Parathyroid adenoma (tissue), 2 donors: Measurements from ENCODE around the gene CCBE1.
"Not testable (repeated sequence)": the region's sequence is repeated elsewhere in the genome, so short reads cannot be mapped to it uniquely, and the experiment has no call there.

ENCODE experiments used
- H2AFZ ChIP-seq: fragments of 300-600 bp; sonication (generic); one replicate; pipeline ENCODE4 v1.7.0; 2017; ENCODE audit warnings: antibody characterized with exemption, mild to moderate bottlenecking
- H3K27ac ChIP-seq: fragments of 300-600 bp; sonication (generic); one replicate; pipeline ENCODE4 v1.7.0; 2017
- H3K27me3 ChIP-seq: fragments of 300-600 bp; sonication (generic); one replicate; pipeline ENCODE4 v1.7.0; 2017; ENCODE audit warnings: low read length; ENCODE audit not compliant: control insufficient read depth, insufficient read depth
- H3K36me3 ChIP-seq: fragments of 300-600 bp; sonication (generic); one replicate; pipeline ENCODE4 v1.7.0; 2017; ENCODE audit warnings: low read length; ENCODE audit not compliant: control insufficient read depth, insufficient read depth
- H3K4me1 ChIP-seq: fragments of 300-600 bp; sonication (generic); one replicate; pipeline ENCODE4 v1.7.0; 2017; ENCODE audit warnings: control low read depth
- H3K4me2 ChIP-seq: fragments of 300-600 bp; sonication (generic); one replicate; pipeline ENCODE4 v1.7.0; 2017; ENCODE audit warnings: low read length
- H3K4me3 ChIP-seq: fragments of 300-600 bp; sonication (generic); one replicate; pipeline ENCODE4 v1.7.0; 2017; ENCODE audit warnings: low read depth, low read length
- H3K79me2 ChIP-seq: fragments of 300-600 bp; sonication (generic); one replicate; pipeline ENCODE4 v1.7.0; 2017; ENCODE audit warnings: control low read depth
- H3K9ac ChIP-seq: fragments of 300-600 bp; sonication (generic); one replicate; pipeline ENCODE4 v1.7.0; 2017; ENCODE audit warnings: mild to moderate bottlenecking
- H3K9me3 ChIP-seq: fragments of 300-600 bp; sonication (generic); one replicate; pipeline ENCODE4 v1.7.0; 2017; ENCODE audit warnings: low read length; ENCODE audit not compliant: control insufficient read depth
- TF ChIP-seq, protein P1 (sequence below): fragments of 300-600 bp; sonication (generic); IDR thresholded peaks from one replicate; pipeline ENCODE4 v1.7.0; 2017; ENCODE audit warnings: antibody characterized with exemption, mild to moderate bottlenecking
- donor health status: primary hyperparathyroidism.

CCBE1 gene

DNA sequence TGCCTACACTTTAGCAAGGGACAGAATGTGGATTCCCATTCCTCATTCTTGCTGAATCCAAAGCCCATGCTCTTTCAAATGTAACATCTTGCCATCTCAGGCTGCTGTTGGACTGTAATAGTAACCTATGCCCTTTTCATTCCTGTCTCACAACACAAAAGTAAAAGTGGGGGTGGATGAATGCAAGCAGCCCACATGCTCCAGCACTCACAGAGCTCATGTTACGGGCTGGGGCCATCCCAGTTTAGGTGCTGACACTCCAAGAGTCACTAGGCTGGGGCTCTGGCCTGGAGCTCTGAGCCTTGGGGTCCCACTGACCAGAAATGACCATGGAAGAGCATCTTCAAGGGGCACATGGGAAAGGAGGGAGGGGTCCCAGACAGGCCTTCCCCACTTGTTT lies 47.6 kb downstream of the CCBE1 start:
- Histone ChIP-seq H3K36me3 (no peaks in the 10 kb centered on the region), H3K9ac (no peak overlapping the region), H3K4me3 (no peak overlapping the region), H3K9me3 (no peaks in the 10 kb centered on the region), H3K4me2 (no peak overlapping the region), H2AFZ (no peak overlapping the region), H3K27ac (no peak overlapping the region), H3K79me2 (no peaks in the 10 kb centered on the region), H3K27me3 (no peaks in the 10 kb centered on the region), H3K4me1 (no peaks in the 10 kb centered on the region)
- TF ChIP-seq, protein P1, sequence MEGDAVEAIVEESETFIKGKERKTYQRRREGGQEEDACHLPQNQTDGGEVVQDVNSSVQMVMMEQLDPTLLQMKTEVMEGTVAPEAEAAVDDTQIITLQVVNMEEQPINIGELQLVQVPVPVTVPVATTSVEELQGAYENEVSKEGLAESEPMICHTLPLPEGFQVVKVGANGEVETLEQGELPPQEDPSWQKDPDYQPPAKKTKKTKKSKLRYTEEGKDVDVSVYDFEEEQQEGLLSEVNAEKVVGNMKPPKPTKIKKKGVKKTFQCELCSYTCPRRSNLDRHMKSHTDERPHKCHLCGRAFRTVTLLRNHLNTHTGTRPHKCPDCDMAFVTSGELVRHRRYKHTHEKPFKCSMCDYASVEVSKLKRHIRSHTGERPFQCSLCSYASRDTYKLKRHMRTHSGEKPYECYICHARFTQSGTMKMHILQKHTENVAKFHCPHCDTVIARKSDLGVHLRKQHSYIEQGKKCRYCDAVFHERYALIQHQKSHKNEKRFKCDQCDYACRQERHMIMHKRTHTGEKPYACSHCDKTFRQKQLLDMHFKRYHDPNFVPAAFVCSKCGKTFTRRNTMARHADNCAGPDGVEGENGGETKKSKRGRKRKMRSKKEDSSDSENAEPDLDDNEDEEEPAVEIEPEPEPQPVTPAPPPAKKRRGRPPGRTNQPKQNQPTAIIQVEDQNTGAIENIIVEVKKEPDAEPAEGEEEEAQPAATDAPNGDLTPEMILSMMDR, result no peak

DNA sequence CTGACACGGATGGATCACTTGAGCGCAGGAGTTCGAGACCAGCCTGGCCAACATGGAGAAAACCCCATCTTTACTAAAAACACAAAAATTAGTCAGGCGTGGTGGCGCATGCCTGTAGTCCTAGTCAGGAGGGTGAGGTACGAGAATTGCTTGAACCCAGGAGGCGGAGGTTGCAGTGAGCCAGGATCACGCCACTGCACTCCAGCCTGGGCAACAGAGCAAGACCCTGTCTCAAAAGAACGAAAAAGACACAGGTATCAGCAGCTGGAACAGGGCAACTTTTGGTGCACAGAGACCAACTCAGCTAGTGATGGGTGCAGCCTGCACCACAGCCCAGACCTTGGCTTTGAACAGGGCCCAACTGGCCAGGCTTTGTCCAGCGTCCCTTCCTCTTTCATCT lies 48.8 kb downstream of the CCBE1 start:
- not testable (repeated sequence) for H3K27ac ChIP-seq, H3K36me3 ChIP-seq, H3K4me1 ChIP-seq, H3K79me2 ChIP-seq, H3K4me3 ChIP-seq, H3K27me3 ChIP-seq, H3K4me2 ChIP-seq, H3K9ac ChIP-seq, H3K9me3 ChIP-seq, H2AFZ ChIP-seq

DNA sequence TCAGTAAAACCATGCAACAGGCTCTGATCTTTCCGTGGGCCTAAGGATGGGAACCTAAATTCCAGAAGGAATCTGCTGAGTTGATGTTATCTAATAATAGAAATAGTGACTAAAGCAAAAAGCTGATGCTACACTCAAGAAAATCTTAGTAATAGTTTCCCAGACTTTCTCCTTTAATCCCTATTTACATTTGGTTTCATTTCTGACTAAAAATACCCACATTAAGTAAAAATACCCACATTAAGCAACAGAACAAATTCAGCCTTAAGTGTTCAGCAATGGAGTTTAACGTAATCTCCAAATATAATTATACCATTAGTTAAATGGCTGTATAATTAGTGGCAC lies 50.3 kb downstream of the CCBE1 start:
- H3K9me3 ChIP-seq, result no peaks in the 10 kb centered on the region
- TF ChIP-seq, protein P1, result no peak
- H3K4me2 ChIP-seq, result peak overlapping the region; percentile 5
- no peak overlapping the region for H2AFZ ChIP-seq
- no peaks in the 10 kb centered on the region for H3K36me3 ChIP-seq
- no peak overlapping the region for H3K27ac ChIP-seq
- no peak overlapping the region for H3K9ac ChIP-seq
- H3K4me1 ChIP-seq, result no peaks in the 10 kb centered on the region
- no peak overlapping the region for H3K4me3 ChIP-seq
- no peaks in the 10 kb centered on the region for H3K79me2 ChIP-seq
- H3K27me3 ChIP-seq, result no peaks in the 10 kb centered on the region

GRCh38 chr18:59646228-59646962 lies 50.8 kb downstream of the CCBE1 start:
- Histone ChIP-seq H3K4me1 (no peaks in the 10 kb centered on the region), H3K79me2 (no peaks in the 10 kb centered on the region), H3K4me2 (peak overlapping the region; percentile 5), H3K4me3 (no peak overlapping the region), H3K27me3 (no peaks in the 10 kb centered on the region), H2AFZ (no peak overlapping the region), H3K36me3 (no peaks in the 10 kb centered on the region), H3K27ac (no peak overlapping the region), H3K9me3 (no peaks in the 10 kb centered on the region), H3K9ac (no peak overlapping the region)
- TF ChIP-seq, protein P1, result no peak

GRCh38 chr18:59643740-59644139 lies 53.5 kb downstream of the CCBE1 start:
- Histone ChIP-seq H2AFZ (no peak overlapping the region), H3K9me3 (no peaks in the 10 kb centered on the region), H3K9ac (no peak overlapping the region), H3K4me2 (no peak overlapping the region), H3K27me3 (no peaks in the 10 kb centered on the region), H3K27ac (no peak overlapping the region), H3K4me1 (no peaks in the 10 kb centered on the region), H3K79me2 (no peaks in the 10 kb centered on the region), H3K4me3 (no peak overlapping the region), H3K36me3 (no peaks in the 10 kb centered on the region)
- TF ChIP-seq, protein P1, result no peak
